ENCODE data around the gene MND1.
A peak's percentile ranks its signal among the peaks of the same experiment; 100 is the strongest.

The MND1 gene

DNA sequence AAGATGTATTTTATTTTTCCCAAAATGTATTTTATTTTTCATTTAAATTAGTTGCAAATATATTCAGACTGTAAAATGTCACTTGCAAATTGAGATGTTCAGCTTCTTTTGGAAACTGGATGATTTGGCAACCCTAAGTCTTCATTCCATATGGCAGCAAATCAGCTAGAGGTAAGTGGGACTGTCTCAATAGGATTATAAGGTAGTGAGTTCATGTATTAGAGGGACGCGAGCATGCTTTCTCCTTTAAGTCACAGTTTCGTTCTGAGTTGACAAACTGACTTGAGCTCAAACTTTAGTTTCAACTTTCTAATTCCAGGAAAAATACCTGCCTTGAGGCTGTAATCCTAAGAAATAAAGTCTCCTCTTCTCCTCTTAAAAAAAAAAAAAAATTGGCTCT is 77.5 kb downstream of the MND1 start:
- DNase-seq = peak; percentile 33
- no peaks in the 10 kb centered on the region for H3K9me3 Mint-ChIP-seq
- peaks cover 63% of the 10 kb centered on the region for H3K4me1 Mint-ChIP-seq
- CTCF ChIA-PET = interaction anchor here (0.6 to 1.4 kb wide), 3 partner anchors 11 to 152 kb away, joined by 3 read pairs; no protein-coding TSS in a partner anchor
- H3K27me3 Mint-ChIP-seq = no peaks in the 10 kb centered on the region
- peaks cover 4% of the 10 kb centered on the region for H3K36me3 Mint-ChIP-seq
- no peak overlapping the region for H3K4me3 Mint-ChIP-seq
- H3K27ac Mint-ChIP-seq = peak overlapping the region; percentile 75

DNA sequence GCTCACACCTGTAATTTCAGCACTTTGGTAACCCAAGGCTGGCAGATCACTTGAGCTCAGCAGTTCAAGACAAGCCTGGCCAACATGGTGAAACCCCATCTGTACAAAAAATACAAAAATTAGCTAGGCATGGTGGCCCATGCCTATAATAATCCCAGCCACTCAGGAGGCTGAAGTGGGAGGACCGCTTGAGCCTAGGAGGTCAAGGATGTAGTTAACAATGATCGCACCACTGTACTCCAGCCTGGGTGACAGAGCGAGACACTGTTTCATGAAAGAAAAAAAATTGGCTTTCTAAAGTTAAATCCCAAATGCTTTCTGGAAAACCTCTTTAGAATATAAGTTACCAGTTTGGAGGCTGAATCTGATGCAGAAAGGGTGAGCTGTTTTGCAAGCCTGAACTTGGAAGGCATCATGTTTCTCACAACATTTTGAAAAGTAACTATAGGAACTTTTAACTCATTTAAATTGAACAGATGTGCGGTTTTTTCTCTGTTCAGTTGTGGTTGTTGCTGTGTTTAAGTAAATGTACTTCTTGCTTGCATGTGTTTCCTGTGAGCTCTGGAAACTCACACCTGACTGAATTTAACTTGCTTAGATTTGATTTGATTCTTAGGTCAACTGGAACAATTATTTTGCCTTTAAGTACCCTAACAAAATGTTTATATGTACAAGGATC is 81.9 kb downstream of the MND1 start:
- peaks cover 7% of the 10 kb centered on the region for H3K36me3 Mint-ChIP-seq
- H3K4me1 Mint-ChIP-seq = peaks cover 79% of the 10 kb centered on the region

DNA sequence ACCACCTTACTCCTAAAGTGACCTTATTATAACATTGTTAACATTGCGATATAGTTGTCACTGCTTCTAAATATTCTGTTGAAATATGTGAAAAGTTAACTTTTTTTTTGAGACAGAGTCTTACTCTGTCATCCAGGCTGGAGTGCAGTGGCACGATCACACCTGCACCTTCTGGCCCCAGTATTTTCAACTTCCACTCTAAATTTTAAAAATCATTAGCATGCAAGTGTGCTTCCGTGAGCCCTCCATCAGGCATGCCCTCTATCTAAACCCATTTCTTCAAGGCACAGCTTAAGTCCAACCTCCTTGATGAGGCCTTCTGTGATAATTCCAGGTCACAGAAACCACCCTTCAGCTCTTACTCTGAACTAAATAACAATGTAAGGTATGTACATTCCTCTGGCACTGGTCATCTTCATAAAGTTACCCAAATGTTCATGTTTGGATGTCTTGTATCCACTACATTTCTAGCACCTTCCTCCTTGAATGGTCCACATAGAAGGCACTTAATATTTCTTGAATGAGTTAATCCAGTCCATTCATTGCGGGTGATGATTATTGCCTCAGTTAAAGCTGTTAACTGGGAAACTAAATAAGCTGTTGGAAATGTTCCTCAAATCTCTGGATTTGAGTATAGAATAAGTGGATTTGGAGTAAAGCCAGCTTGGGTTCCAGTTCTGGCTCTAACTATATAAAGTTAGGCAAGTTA is 83.0 kb downstream of the MND1 start:
- CTCF ChIA-PET = interaction anchor here (2.0 to 3.5 kb wide), 2 partner anchors 82 to 146 kb away, joined by 7 to 18 read pairs; partner anchors contain the start of gene MND1
- peaks cover 73% of the 10 kb centered on the region for H3K4me1 Mint-ChIP-seq
- DNase-seq = no peak
- no peaks in the 10 kb centered on the region for H3K9me3 Mint-ChIP-seq
- H3K36me3 Mint-ChIP-seq = peaks cover 7% of the 10 kb centered on the region
- H3K27ac Mint-ChIP-seq = peak overlapping the region; percentile 95
- H3K4me3 Mint-ChIP-seq = no peak overlapping the region
- H3K27me3 Mint-ChIP-seq = no peaks in the 10 kb centered on the region

More for the DNA sequence above, 81.9 kb downstream of the MND1 start:
- DNase-seq = no peak
- peak overlapping the region; percentile 95 for H3K27ac Mint-ChIP-seq
- no peaks in the 10 kb centered on the region for H3K9me3 Mint-ChIP-seq
- CTCF ChIA-PET = interaction anchor here (0.7 to 3.5 kb wide), 4 partner anchors 39 to 148 kb away, joined by 3 to 18 read pairs (median 6); partner anchors contain the start of gene MND1
- no peaks in the 10 kb centered on the region for H3K27me3 Mint-ChIP-seq
- peak overlapping the region; percentile 43 for H3K4me3 Mint-ChIP-seq

DNA sequence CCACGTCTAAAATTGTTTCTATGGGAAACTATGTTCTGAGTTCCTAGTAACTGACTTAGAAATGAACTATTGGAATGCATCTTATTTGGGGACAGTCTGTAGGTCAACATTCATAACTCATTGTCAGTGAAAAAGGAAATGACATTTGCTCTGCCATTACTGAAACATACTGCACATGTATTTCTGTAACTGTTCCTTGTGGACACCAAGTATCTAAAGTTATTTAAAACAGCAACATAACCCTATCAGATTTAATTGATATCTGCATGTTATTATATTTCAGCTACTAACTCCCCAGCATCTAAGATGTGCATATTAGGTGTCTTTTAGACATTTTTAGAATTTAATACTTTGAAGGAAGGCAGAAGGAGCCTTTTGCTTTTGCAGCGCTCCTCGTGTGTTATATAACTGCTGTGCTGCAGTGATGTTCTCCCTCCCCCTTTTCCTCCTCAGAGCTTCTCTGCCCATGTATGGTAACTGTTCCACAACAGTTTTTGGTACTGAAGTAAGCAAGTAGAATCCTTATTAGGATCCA is 84.5 kb downstream of the MND1 start:
- H3K9me3 Mint-ChIP-seq = no peaks in the 10 kb centered on the region
- no peaks in the 10 kb centered on the region for H3K27me3 Mint-ChIP-seq
- CTCF ChIA-PET = no interaction called here
- peak overlapping the region; percentile 76 for H3K27ac Mint-ChIP-seq
- H3K4me1 Mint-ChIP-seq = peaks cover 78% of the 10 kb centered on the region
- H3K4me3 Mint-ChIP-seq = no peak overlapping the region
- H3K36me3 Mint-ChIP-seq = peaks cover 10% of the 10 kb centered on the region
- DNase-seq = peak; percentile 31

DNA sequence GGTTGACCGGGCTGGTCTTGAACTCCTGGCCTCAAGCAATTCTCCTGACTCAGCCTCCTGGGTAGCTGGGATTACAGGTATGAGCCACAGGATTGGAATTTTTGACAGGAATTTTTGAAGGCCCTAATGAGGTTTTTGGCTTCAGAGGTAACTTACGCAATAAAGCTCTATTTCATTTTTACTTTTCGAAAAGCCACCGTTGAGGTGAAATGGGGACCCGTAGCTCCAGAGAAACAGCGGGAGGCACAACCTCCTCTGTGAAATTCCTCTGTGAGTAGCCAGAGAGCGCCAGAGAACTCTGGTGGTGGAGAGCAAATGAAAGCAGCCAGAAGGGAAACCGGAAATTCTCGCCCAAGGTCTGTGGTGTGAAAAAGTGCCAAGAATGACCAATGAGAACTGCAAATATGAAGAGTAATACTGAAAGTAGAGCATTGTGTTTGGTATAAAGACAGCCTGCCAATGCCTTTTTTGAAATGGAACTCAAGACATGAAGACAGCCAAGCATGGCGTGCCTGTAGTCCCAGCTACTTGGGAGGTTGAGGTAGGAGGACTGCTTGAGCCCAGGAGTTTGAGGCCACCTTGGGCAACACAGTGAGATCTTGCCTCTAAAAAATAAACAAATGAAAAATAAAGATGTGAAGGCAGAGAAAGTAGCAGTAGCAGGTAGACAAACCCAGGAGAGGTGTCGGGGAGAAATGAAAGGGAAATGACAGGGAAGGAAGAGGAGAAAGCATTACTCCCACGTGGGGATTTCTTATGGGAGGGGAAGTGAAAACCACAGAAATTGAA is 88.7 kb downstream of the MND1 start:
- peak overlapping the region; percentile 72 for H3K4me3 Mint-ChIP-seq
- peaks cover 8% of the 10 kb centered on the region for H3K36me3 Mint-ChIP-seq
- H3K9me3 Mint-ChIP-seq = no peaks in the 10 kb centered on the region
- CTCF ChIA-PET = interaction anchor here (0.6 to 6.3 kb wide), 37 partner anchors 9 to 517 kb away, joined by 3 to 67 read pairs (median 5); partner anchors contain the start of genes MND1 and TMEM131L
- peak; percentile 87 for DNase-seq
- no peaks in the 10 kb centered on the region for H3K27me3 Mint-ChIP-seq
- H3K4me1 Mint-ChIP-seq = peaks cover 78% of the 10 kb centered on the region
- peak overlapping the region; percentile 97 for H3K27ac Mint-ChIP-seq

DNA sequence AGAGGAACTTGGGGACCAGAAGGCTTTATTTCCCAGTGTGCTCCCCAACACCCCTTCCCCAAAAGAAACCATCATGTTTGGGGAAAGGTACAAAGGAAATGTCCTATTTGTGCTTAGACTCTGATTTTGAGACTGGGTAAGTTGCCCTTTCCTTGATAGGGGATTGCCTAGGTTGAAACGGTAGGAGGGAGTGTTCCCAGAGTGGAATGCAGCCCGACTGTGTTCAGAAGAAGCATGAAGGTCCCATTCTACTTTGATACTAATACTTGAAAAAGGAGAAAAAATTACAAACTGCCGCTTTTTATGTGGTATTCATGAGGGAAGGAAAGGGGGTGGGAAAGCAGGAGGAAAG is 89.2 kb downstream of the MND1 start:
- peaks cover 78% of the 10 kb centered on the region for H3K4me1 Mint-ChIP-seq
- CTCF ChIA-PET = interaction anchor here (1.2 to 6.3 kb wide), 21 partner anchors 10 to 214 kb away, joined by 3 to 67 read pairs (median 5); partner anchors contain the start of gene TMEM131L
- peak overlapping the region; percentile 72 for H3K4me3 Mint-ChIP-seq
- H3K36me3 Mint-ChIP-seq = peaks cover 8% of the 10 kb centered on the region
- no peaks in the 10 kb centered on the region for H3K9me3 Mint-ChIP-seq
- H3K27me3 Mint-ChIP-seq = no peaks in the 10 kb centered on the region
- peak overlapping the region; percentile 97 for H3K27ac Mint-ChIP-seq
- no peak for DNase-seq

DNA sequence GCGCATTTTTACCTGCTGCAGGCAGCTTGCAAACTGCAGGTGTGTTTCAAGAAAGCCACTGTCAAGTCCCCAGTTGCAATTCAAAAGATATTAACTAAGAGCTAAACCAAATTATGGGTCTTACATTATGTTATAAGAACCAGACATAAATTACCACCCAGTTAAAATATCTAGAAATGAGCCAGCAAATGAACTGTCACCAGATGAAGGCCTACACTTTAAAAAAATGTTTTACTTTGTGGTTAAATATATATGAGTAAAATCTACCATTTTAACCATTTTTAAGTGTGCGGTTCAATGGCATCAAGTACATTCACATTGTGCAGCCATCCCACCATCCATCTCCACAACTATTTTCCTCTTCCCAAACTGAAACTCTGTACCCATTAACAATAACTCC is 89.7 kb downstream of the MND1 start:
- CTCF ChIA-PET = interaction anchor here (1.2 to 6.3 kb wide), 7 partner anchors 32 to 209 kb away, joined by 3 to 67 read pairs (median 9); partner anchors contain the start of gene TMEM131L
- peak overlapping the region; percentile 72 for H3K4me3 Mint-ChIP-seq
- peaks cover 8% of the 10 kb centered on the region for H3K36me3 Mint-ChIP-seq
- H3K9me3 Mint-ChIP-seq = no peaks in the 10 kb centered on the region
- peak overlapping the region; percentile 97 for H3K27ac Mint-ChIP-seq
- peaks cover 78% of the 10 kb centered on the region for H3K4me1 Mint-ChIP-seq
- no peaks in the 10 kb centered on the region for H3K27me3 Mint-ChIP-seq
- no peak for DNase-seq

DNA sequence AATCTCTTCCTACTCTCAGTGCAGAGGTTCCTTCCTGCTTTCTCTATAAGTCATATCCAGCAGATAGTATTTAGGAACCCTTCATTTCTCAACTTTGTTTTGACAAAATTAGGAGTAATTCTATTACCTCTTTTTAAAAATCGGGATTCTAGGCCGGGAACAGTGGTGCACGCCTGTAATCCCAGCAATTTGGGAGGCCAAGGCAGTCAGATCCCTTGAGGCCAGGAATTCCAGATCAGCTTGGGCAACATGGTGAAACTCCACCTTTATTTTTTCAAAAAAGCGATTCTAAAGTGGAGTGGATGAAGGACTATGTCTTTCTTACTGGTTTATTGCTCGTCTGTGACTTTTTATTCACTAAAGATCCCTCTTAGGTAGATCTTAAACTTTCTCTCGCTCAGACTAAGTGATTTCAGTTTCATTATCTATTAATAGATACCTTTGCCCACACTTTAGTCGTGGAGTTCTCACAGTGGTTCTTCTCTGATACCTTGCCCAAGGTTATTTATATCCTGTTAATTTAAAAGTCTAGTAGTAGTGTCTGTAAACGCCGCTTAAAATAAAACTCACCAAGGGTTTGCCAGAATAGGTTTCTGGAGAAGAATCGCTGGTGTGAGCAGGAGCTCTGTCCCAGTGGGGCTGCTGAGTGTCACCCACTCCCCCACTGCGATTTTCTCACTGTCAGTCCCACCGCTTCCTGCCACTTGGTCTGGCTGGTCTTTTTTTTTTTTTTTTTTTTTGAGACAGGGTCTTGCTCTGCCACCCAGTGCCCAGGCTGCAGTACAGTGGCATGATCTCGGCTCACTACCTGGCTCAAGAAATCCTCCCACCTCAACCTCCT is 94.6 kb downstream of the MND1 start:
- Mint-ChIP-seq H3K27ac (peak overlapping the region; percentile 97), H3K9me3 (no peaks in the 10 kb centered on the region), H3K4me1 (peaks cover 55% of the 10 kb centered on the region), H3K36me3 (peaks cover 2% of the 10 kb centered on the region), H3K4me3 (peak overlapping the region; percentile 71), H3K27me3 (peaks cover 3% of the 10 kb centered on the region)
- DNase-seq = peak; percentile 65
- CTCF ChIA-PET = interaction anchor here (1.0 kb wide), 1 partner anchor 27 kb away, joined by 3 read pairs; the partner anchor contains the start of gene TMEM131L

DNA sequence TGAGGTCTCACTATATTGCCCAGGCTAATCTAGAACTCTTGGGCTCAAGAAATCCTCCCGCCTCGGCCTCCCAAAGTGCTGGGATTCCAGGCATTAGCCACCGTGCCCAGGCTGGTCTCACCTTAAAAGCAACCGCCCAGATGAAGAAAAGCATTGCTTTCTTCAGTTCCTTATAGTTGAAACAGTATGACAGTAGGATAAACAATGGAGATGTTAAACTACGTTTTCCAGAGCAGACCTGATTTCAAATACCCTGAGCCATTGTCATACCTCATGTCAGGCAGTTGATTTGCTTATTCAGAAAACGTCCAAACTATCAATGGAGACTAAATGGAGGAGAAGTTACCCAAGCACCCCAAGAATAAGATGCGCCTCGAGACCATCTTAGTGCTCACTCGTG is 95.3 kb downstream of the MND1 start:
- peaks cover 50% of the 10 kb centered on the region for H3K4me1 Mint-ChIP-seq
- CTCF ChIA-PET = no interaction called here
- peak overlapping the region; percentile 97 for H3K27ac Mint-ChIP-seq
- DNase-seq = no peak
- H3K36me3 Mint-ChIP-seq = peaks cover 2% of the 10 kb centered on the region
- H3K4me3 Mint-ChIP-seq = peak overlapping the region; percentile 71
- H3K9me3 Mint-ChIP-seq = no peaks in the 10 kb centered on the region
- peaks cover 3% of the 10 kb centered on the region for H3K27me3 Mint-ChIP-seq

DNA sequence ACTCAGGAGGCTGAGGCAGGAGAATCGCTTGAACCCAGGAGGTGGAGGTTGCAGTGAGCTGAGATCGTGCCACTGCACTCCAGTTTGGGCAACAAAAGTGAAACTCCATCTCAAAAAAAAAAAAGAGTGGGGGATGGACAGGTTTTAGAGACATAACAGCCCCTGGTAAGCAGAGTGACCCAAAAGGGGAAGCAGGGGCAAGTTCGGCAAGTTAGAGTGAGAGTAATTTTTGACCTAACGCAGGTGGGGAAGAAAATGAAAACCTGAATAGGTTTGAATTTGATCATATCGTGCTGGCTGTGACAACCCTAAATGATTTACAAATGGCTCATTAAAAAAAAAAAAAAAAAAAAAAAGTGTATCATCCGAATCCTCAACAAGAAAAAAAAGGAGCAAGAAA is 96.0 kb downstream of the MND1 start:
- Mint-ChIP-seq H3K4me3 (no peak overlapping the region), H3K4me1 (peaks cover 49% of the 10 kb centered on the region), H3K27me3 (peaks cover 3% of the 10 kb centered on the region), H3K9me3 (no peaks in the 10 kb centered on the region), H3K27ac (peak overlapping the region; percentile 85), H3K36me3 (peaks cover 2% of the 10 kb centered on the region)
- DNase-seq = no peak
- CTCF ChIA-PET = no interaction called here

DNA sequence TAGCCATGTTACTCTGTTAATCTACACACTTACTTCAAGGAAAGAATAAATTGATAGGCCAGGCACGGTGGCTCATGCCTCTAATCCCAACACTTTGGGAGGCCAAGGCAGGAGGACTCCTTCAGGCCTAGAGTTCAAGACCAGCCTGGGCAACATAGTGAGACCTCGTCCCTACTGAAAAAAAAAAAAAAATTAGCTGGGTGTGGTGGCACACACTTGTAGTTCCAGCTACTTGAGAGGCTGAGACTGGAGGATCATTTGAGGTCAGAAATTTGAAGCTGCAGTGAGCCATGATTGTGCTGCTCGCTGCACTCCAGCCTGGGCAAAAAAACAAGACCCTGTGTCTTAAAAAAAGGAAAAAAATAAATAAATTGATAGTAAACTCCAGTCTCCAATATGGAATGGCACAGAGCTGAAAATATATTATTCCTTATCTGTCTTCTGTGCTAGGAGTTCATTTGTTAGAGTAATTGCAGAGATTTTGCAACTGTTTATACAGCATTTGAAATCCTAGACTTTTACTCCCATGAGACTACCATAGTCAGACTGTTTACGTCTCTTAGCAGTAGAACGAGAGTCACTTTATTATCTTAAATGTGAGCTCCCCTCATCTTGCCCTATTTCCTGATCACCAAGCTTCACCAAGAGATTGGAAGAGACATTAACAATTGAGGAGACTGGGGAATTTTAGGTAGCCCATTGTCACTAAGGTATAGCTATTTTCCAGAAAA is 102.9 kb downstream of the MND1 start:
- Mint-ChIP-seq H3K4me3 (no peak overlapping the region), H3K4me1 (peaks cover 30% of the 10 kb centered on the region), H3K27me3 (no peaks in the 10 kb centered on the region), H3K27ac (no peak overlapping the region), H3K9me3 (no peaks in the 10 kb centered on the region), H3K36me3 (no peaks in the 10 kb centered on the region)
- CTCF ChIA-PET = interaction anchor here (0.6 to 2.2 kb wide), 6 partner anchors 14 to 127 kb away, joined by 3 to 7 read pairs (median 3); no protein-coding TSS in a partner anchor
- no peak for DNase-seq

DNA sequence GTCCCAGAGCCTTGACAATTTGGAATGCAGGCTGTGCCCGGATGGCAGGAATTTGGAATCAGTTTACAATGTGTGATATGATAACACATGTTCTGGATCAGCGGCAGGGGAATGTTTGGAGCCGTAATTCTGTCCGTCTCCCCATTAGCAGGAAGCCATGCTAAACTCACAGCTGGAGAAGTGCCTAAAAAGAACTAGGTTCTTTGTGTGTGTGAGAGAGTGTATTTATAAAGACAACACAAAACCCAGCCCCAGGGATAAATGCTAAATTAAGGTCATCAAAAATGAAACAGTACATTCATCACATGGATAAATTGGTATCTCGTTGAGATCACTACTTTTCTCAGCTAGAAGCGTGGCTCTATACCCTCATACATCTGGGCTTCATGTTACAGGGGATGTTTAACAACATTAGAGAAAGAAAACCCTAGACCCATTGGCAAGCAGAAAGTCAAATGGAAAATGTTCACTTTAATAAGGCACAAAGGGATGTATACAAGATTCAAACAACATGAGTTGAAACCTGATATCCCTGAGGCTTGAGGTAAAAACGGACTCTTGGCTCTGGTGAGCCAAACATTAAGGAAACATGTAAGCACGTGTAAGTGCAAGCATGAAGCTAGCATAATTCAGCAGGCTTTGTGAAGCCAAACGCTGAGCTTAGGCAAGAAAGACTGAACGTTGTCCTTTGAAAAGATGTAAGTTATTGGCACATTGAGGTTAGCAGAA is 103.7 kb downstream of the MND1 start:
- Mint-ChIP-seq H3K9me3 (no peaks in the 10 kb centered on the region), H3K4me1 (peaks cover 35% of the 10 kb centered on the region), H3K27ac (no peak overlapping the region), H3K27me3 (no peaks in the 10 kb centered on the region), H3K36me3 (no peaks in the 10 kb centered on the region), H3K4me3 (no peak overlapping the region)
- no peak for DNase-seq
- CTCF ChIA-PET = interaction anchor here (0.6 to 2.2 kb wide), 5 partner anchors 15 to 101 kb away, joined by 3 to 6 read pairs (median 3); no protein-coding TSS in a partner anchor

All from activated naive CD4-positive, alpha-beta T cell treated with anti-CD3 and anti-CD28 coated beads, Interleukin-2, amount 10 ng/mL, durations not matched to agents 7 days and 5 days (primary cell).